Ishikawa (cell line): ENCODE data around the gene UBXN1.

Experiments used
- CEBPB ChIP-seq: IDR thresholded peaks from 2 replicates; pipeline ENCODE4 v1.6.1; 2012
- CREB1 ChIP-seq: IDR thresholded peaks from 2 replicates; pipeline ENCODE4 v1.6.1; 2012; ENCODE audit warnings: low read depth
- EGR1 ChIP-seq: IDR thresholded peaks from 2 replicates; pipeline ENCODE4 v1.6.1; 2012
- EP300 ChIP-seq: IDR thresholded peaks from 2 replicates; pipeline ENCODE4 v1.6.1; 2012; ENCODE audit warnings: borderline replicate concordance
- FOXM1 ChIP-seq: IDR thresholded peaks from 2 replicates; pipeline ENCODE4 v1.6.1; 2012; ENCODE audit warnings: low read depth, borderline replicate concordance
- NFIC ChIP-seq: IDR thresholded peaks from 2 replicates; pipeline ENCODE4 v1.6.1; 2012
- RAD21 ChIP-seq: IDR thresholded peaks from 2 replicates; pipeline ENCODE4 v1.6.1; 2012; ENCODE audit warnings: low read depth
- TAF1 ChIP-seq: IDR thresholded peaks from 2 replicates; pipeline ENCODE4 v1.6.1; 2012; ENCODE audit warnings: low read depth, mild to moderate bottlenecking
- TCF12 ChIP-seq: IDR thresholded peaks from 2 replicates; pipeline ENCODE4 v1.6.1; 2012; ENCODE audit warnings: low read depth
- TEAD4 ChIP-seq: IDR thresholded peaks from 2 replicates; pipeline ENCODE4 v1.6.1; 2012
- YY1 ChIP-seq: IDR thresholded peaks from 2 replicates; pipeline ENCODE4 v1.6.1; 2012; ENCODE audit warnings: low read depth
- ZBTB7A ChIP-seq: IDR thresholded peaks from 2 replicates; pipeline ENCODE4 v1.6.1; 2012; ENCODE audit warnings: low read depth
- TF ChIP-seq, protein P1 (sequence below): IDR thresholded peaks from 2 replicates; pipeline ENCODE4 v1.6.1; 2012; ENCODE audit warnings: low read depth, mild to moderate bottlenecking
- TF ChIP-seq, protein P2 (sequence below): IDR thresholded peaks from 2 replicates; pipeline ENCODE4 v1.6.1; 2012
- TF ChIP-seq, protein P3 (sequence below): IDR thresholded peaks from 2 replicates; pipeline ENCODE4 v1.6.1; 2012

UBXN1 gene

DNA sequence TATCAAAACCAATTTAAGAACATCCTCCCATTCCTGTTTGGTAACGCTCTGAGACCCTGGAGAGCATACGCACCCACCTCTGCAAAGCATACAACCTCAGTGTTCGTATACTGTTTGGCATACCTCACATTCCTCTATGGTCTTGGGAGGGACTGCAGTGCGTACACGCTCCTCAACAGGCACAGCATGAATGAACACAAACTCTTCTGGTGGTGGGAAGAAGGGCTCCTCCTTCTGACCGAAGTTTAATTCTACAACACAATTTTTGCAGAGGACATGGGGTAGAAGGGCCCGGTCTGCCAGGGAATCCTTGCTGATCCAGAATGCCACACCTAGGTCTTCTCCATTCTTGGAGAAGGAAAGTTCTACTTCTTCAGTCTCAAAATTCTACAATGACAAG is 43.1 kb upstream of the UBXN1 start:
- TF ChIP-seq CREB1 (no peak), EP300 (no peak), EGR1 (no peak), TAF1 (no peak), RAD21 (no peak), ZBTB7A (no peak), FOXM1 (no peak), CEBPB (no peak), TEAD4 (no peak)
- TF ChIP-seq, protein P1, sequence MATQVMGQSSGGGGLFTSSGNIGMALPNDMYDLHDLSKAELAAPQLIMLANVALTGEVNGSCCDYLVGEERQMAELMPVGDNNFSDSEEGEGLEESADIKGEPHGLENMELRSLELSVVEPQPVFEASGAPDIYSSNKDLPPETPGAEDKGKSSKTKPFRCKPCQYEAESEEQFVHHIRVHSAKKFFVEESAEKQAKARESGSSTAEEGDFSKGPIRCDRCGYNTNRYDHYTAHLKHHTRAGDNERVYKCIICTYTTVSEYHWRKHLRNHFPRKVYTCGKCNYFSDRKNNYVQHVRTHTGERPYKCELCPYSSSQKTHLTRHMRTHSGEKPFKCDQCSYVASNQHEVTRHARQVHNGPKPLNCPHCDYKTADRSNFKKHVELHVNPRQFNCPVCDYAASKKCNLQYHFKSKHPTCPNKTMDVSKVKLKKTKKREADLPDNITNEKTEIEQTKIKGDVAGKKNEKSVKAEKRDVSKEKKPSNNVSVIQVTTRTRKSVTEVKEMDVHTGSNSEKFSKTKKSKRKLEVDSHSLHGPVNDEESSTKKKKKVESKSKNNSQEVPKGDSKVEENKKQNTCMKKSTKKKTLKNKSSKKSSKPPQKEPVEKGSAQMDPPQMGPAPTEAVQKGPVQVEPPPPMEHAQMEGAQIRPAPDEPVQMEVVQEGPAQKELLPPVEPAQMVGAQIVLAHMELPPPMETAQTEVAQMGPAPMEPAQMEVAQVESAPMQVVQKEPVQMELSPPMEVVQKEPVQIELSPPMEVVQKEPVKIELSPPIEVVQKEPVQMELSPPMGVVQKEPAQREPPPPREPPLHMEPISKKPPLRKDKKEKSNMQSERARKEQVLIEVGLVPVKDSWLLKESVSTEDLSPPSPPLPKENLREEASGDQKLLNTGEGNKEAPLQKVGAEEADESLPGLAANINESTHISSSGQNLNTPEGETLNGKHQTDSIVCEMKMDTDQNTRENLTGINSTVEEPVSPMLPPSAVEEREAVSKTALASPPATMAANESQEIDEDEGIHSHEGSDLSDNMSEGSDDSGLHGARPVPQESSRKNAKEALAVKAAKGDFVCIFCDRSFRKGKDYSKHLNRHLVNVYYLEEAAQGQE = no peak
- TF ChIP-seq, protein P2, sequence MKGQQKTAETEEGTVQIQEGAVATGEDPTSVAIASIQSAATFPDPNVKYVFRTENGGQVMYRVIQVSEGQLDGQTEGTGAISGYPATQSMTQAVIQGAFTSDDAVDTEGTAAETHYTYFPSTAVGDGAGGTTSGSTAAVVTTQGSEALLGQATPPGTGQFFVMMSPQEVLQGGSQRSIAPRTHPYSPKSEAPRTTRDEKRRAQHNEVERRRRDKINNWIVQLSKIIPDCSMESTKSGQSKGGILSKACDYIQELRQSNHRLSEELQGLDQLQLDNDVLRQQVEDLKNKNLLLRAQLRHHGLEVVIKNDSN = no peak

DNA sequence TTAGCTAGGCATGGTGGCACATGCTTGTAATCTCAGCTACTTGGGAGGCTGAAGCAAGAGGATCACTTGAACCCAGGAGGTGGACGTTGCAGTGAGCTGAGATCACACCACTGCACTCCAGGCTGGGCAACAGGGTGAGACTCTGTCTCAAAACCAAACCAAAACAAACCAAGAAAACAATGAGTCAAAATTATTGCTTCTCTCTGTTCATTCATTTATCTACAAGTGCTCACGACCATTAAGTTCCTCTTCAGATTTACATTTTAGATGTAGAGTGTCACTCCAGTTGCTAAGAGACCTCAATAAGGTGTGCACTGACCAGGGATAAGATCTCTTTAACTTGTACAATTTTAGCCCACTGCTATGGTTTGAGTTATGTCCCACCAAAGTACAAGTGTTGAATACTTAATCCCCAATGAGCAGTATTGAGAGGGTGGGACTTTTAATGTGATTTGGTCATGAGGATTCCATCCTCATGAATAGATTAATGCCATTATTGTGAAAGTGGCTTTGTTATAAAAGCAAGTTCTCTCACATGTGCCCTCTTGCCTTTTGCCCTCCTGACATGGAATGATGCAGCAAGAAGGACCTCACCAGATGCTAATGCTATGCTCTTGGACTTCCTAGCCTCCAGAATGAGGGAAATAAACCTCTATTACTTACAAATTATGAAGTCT is 40.6 kb upstream of the UBXN1 start:
- TF ChIP-seq NFIC (no peak), CEBPB (no peak), EGR1 (no peak)

DNA sequence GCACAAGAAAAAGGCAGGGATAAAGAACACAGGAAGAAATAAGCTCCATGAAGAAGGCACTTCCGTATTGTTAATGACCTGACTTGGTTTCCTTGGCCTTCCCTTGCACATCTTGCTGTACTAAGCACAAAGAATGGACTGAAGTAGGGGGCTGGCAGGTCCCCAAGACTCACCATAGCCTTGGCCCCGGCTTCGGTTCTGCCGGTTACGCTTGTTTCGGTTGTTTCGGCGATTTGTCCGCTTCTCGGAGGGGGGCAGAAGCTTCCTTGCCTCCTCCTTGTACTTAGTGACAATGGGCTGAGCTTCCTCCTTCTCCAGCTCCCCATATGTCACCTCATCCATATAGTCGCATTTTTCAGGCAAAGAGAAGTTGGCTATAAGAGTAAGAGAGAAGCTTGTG is 37.9 kb upstream of the UBXN1 start:
- TF ChIP-seq RAD21 (no peak), TEAD4 (no peak), EGR1 (no peak), EP300 (no peak), CREB1 (no peak), ZBTB7A (no peak), TAF1 (no peak), NFIC (no peak), YY1 (no peak), FOXM1 (no peak), TCF12 (no peak)
- TF ChIP-seq, protein P3, sequence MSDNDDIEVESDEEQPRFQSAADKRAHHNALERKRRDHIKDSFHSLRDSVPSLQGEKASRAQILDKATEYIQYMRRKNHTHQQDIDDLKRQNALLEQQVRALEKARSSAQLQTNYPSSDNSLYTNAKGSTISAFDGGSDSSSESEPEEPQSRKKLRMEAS = no peak
- TF ChIP-seq, protein P2 = no peak
- TF ChIP-seq, protein P1 = no peak

DNA sequence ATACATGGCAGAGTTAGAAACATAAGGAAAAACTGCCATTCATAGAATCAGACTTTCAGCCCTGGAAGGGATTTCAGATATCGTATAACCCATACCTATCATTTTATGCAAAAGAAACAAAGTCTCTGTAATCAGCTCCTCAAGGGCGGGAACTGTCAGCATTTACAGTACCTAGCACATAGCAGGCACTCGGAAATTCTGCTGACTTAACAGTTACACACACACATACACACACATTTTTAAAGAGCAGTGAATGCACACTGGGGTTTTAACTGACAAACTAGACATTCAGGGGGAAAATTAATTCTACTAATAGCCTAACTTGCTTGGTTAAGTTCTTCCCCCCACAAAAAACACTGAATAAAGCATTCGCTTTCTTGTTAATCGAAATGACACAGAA is 37.3 kb upstream of the UBXN1 start:
- TF ChIP-seq YY1 (no peak), EGR1 (no peak), TCF12 (no peak), TAF1 (no peak), EP300 (no peak), NFIC (no peak)
- TF ChIP-seq, protein P1 = no peak
